ENCODE data around the gene SH2D3C.

Gene SH2D3C

GRCh38 chr9:127705577-127706379, 72.7 kb downstream of the SH2D3C start:
- TF ChIP-seq, protein P1, sequence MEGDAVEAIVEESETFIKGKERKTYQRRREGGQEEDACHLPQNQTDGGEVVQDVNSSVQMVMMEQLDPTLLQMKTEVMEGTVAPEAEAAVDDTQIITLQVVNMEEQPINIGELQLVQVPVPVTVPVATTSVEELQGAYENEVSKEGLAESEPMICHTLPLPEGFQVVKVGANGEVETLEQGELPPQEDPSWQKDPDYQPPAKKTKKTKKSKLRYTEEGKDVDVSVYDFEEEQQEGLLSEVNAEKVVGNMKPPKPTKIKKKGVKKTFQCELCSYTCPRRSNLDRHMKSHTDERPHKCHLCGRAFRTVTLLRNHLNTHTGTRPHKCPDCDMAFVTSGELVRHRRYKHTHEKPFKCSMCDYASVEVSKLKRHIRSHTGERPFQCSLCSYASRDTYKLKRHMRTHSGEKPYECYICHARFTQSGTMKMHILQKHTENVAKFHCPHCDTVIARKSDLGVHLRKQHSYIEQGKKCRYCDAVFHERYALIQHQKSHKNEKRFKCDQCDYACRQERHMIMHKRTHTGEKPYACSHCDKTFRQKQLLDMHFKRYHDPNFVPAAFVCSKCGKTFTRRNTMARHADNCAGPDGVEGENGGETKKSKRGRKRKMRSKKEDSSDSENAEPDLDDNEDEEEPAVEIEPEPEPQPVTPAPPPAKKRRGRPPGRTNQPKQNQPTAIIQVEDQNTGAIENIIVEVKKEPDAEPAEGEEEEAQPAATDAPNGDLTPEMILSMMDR (IDR thresholded peaks at IDR 0.05) = no peak
- peaks cover 6% of the 10 kb centered on the region for H3K4me1 ChIP-seq

GRCh38 chr9:127703289-127703946, 75.0 kb downstream of the SH2D3C start:
- H3K79me2 ChIP-seq = no peaks in the 10 kb centered on the region
- H3K27me3 ChIP-seq (ENCODE audit: control insufficient read depth, insufficient read depth, low read length) = no peaks in the 10 kb centered on the region
- H3K36me3 ChIP-seq (ENCODE audit: control insufficient read depth, insufficient read depth, low read length) = no peaks in the 10 kb centered on the region
- TF ChIP-seq, protein P1 (IDR thresholded peaks at IDR 0.05) = no peak
- no peak overlapping the region for H3K27ac ChIP-seq
- no peak overlapping the region for H3K4me2 ChIP-seq (ENCODE audit: low read length)
- H3K4me3 ChIP-seq (ENCODE audit: low read depth, low read length) = no peak overlapping the region
- peaks cover 7% of the 10 kb centered on the region for H3K4me1 ChIP-seq
- no peak overlapping the region for H2AFZ ChIP-seq
- no peak overlapping the region for H3K9ac ChIP-seq
- no peaks in the 10 kb centered on the region for H3K9me3 ChIP-seq (ENCODE audit: control insufficient read depth, low read length)

More at GRCh38 chr9:127705577-127706379, 72.7 kb downstream of the SH2D3C start:
- Histone ChIP-seq H3K4me3 (ENCODE audit: low read depth, low read length) (no peak overlapping the region), H3K79me2 (no peaks in the 10 kb centered on the region), H3K4me2 (ENCODE audit: low read length) (no peak overlapping the region), H3K9ac (no peak overlapping the region), H3K27ac (no peak overlapping the region), H3K36me3 (ENCODE audit: control insufficient read depth, insufficient read depth, low read length) (no peaks in the 10 kb centered on the region), H3K9me3 (ENCODE audit: control insufficient read depth, low read length) (no peaks in the 10 kb centered on the region), H3K27me3 (ENCODE audit: control insufficient read depth, insufficient read depth, low read length) (no peaks in the 10 kb centered on the region), H2AFZ (no peak overlapping the region)

DNA sequence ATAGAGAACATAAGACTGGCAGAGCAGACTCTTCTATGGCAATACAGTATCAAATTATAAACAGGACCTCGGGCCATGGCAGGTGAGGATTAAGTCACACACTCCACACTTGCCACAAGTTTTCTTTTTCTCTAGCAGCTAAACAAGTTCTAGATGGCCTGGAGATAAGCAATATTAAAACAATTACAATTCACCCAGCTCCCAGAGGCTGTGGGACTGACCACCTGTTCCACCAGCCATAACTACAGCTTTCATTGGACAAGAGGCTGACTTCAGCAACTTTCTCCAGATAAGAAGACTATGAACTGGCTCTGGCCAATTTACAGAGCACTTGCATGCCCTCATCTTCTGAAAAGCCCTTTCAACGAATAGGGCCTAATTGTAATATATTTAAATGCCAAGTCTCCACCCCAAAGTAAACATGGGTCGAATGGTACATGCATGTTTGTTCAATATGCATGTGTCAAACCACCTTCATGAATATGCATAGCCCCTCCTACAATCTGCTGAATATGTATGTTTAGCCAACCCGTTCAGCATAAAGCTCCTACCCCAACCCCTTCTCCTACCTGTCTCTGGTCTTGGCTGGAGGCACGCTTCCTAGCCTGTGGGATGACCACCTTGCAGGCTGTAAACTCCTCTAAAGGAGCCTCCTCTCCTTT, 77.7 kb downstream of the SH2D3C start:
- Histone ChIP-seq H3K9ac (no peak overlapping the region), H3K4me1 (peaks cover 7% of the 10 kb centered on the region), H3K79me2 (no peaks in the 10 kb centered on the region), H2AFZ (no peak overlapping the region), H3K27me3 (ENCODE audit: control insufficient read depth, insufficient read depth, low read length) (no peaks in the 10 kb centered on the region), H3K4me3 (ENCODE audit: low read depth, low read length) (no peak overlapping the region), H3K36me3 (ENCODE audit: control insufficient read depth, insufficient read depth, low read length) (no peaks in the 10 kb centered on the region), H3K4me2 (ENCODE audit: low read length) (peak overlapping the region; percentile 31), H3K9me3 (ENCODE audit: control insufficient read depth, low read length) (no peaks in the 10 kb centered on the region), H3K27ac (no peak overlapping the region)
- TF ChIP-seq, protein P1 (IDR thresholded peaks at IDR 0.05) = no peak

GRCh38 chr9:127700140-127700539, 78.3 kb downstream of the SH2D3C start:
- H3K4me3 ChIP-seq (ENCODE audit: low read depth, low read length) = no peak overlapping the region
- no peaks in the 10 kb centered on the region for H3K79me2 ChIP-seq
- H3K27me3 ChIP-seq (ENCODE audit: control insufficient read depth, insufficient read depth, low read length) = no peaks in the 10 kb centered on the region
- no peaks in the 10 kb centered on the region for H3K9me3 ChIP-seq (ENCODE audit: control insufficient read depth, low read length)
- H3K9ac ChIP-seq = no peak overlapping the region
- H3K36me3 ChIP-seq (ENCODE audit: control insufficient read depth, insufficient read depth, low read length) = no peaks in the 10 kb centered on the region
- TF ChIP-seq, protein P1 (IDR thresholded peaks at IDR 0.05) = no peak
- H3K4me1 ChIP-seq = peaks cover 7% of the 10 kb centered on the region
- peak overlapping the region; percentile 8 for H3K4me2 ChIP-seq (ENCODE audit: low read length)
- no peak overlapping the region for H2AFZ ChIP-seq
- no peak overlapping the region for H3K27ac ChIP-seq
